CD4-positive, alpha-beta T cell (primary cell): ENCODE results near the gene GIT1. TPM values are rescaled to one million over a fixed set of nuclear protein-coding genes. Genes with fewer than 3 reads are reported as not detected.

Source experiments
- ATAC-seq: fragments of 200-7000 bp; cut with Tn5 transposase; one replicate; pipeline ENCODE4 v1.10.0; 2022; ENCODE audit warnings: mild to moderate bottlenecking; ENCODE audit not compliant: poor library complexity
- CTCF ChIA-PET: fragments of 350-600 bp; sonication (Branson Sonifier 250); formaldehyde crosslinking; loops from one replicate; lab custom pipeline; 2021; ENCODE audit warnings: antibody characterized with exemption, inconsistent platforms; lab: Charles Lee
- POLR2A ChIA-PET: fragments of 350-600 bp; sonication (Branson Sonifier 250); formaldehyde crosslinking; loops from one replicate; lab custom pipeline; 2021; ENCODE audit warnings: antibody characterized with exemption, inconsistent platforms; lab: Charles Lee
- DNase-seq, 14 experiments: peaks; one replicate each; pipeline ENCODE4 v3.0.0-alpha.2; 2013 to 2020; ENCODE audit warnings: mixed read lengths in 2 of 14
- H3K27ac ChIP-seq, 2 donors: one replicate each; pipeline versions ENCODE4 v1.5.1 to v1.7.0; 2013; ENCODE audit warnings: low read length in 2 of 2, low read depth in 1 of 2, mild to moderate bottlenecking in 1 of 2
- H3K27me3 ChIP-seq, 2 experiments: 1 replicate in 1 of 2; 2 replicates in 1 of 2; pipeline versions ENCODE4 v1.6.1 to v1.7.0; 2013; ENCODE audit warnings: low read length in 2 of 2, control low read depth in 1 of 2, mild to moderate bottlenecking in 1 of 2, moderate library complexity in 1 of 2; ENCODE audit not compliant: insufficient read depth in 2 of 2, control insufficient read depth in 1 of 2
- H3K36me3 ChIP-seq: one replicate; pipeline ENCODE4 v1.6.1; 2013; ENCODE audit warnings: low read length, control low read depth; ENCODE audit not compliant: insufficient read depth
- H3K4me1 ChIP-seq: one replicate; pipeline ENCODE4 v1.6.1; 2013; ENCODE audit warnings: low read length, control low read depth; ENCODE audit not compliant: insufficient read depth
- H3K4me3 ChIP-seq: one replicate; pipeline ENCODE4 v1.5.1; 2013; ENCODE audit warnings: mild to moderate bottlenecking, low read length, moderate library complexity
- H3K9me3 ChIP-seq, 2 experiments: 1 replicate in 1 of 2; 2 replicates in 1 of 2; pipeline versions ENCODE4 v1.6.1 to v1.7.0; 2013; ENCODE audit warnings: low read length in 2 of 2, mild to moderate bottlenecking in 2 of 2, control low read depth in 1 of 2, moderate library complexity in 1 of 2; ENCODE audit not compliant: control insufficient read depth in 1 of 2, insufficient read depth in 1 of 2
- H3K27ac Mint-ChIP-seq: one replicate; pipeline ENCODE4 v1.8.0; 2020; ENCODE audit warnings: mixed read lengths
- H3K27me3 Mint-ChIP-seq: one replicate; pipeline ENCODE4 v1.8.0; 2021; ENCODE audit warnings: mixed read lengths
- H3K36me3 Mint-ChIP-seq: one replicate; pipeline ENCODE4 v1.8.0; 2021; ENCODE audit warnings: low read depth, mixed read lengths
- H3K4me1 Mint-ChIP-seq: one replicate; pipeline ENCODE4 v1.8.0; 2021; ENCODE audit warnings: low read depth, mixed read lengths
- H3K4me3 Mint-ChIP-seq: one replicate; pipeline ENCODE4 v1.8.0; 2020; ENCODE audit warnings: mild to moderate bottlenecking, mixed read lengths
- H3K9me3 Mint-ChIP-seq: one replicate; pipeline ENCODE4 v1.8.0; 2020; ENCODE audit warnings: mixed read lengths
- intact Hi-C, 2 experiments: fragments of 100-400 bp; cut with DNase I in 1 of 2; cut with micrococcal nuclease in 1 of 2; formaldehyde crosslinking; loops; one replicate each; pipeline versions ENCODE4 v1.15.1 to v1.9.0; 2023 to 2025; cut with DNase I, micrococcal nuclease
- total RNA-seq, 174 experiments: library from RNA in 2 of 174; stranded (reverse) in 2 of 174; gene quantifications; one replicate each; pipeline ENCODE4 v1.2.3 and lab custom pipeline; 2021 to 2026
- TF ChIP-seq, protein P1 (sequence below): fragments of 200-600 bp; IDR thresholded peaks from one replicate; pipeline ENCODE4 v1.8.0; 2022; ENCODE audit warnings: antibody characterized with exemption, mild to moderate bottlenecking

Gene GIT1
- total RNA-seq, 2 experiments from 2014 or later = 35.8 to 36.7 TPM

DNA sequence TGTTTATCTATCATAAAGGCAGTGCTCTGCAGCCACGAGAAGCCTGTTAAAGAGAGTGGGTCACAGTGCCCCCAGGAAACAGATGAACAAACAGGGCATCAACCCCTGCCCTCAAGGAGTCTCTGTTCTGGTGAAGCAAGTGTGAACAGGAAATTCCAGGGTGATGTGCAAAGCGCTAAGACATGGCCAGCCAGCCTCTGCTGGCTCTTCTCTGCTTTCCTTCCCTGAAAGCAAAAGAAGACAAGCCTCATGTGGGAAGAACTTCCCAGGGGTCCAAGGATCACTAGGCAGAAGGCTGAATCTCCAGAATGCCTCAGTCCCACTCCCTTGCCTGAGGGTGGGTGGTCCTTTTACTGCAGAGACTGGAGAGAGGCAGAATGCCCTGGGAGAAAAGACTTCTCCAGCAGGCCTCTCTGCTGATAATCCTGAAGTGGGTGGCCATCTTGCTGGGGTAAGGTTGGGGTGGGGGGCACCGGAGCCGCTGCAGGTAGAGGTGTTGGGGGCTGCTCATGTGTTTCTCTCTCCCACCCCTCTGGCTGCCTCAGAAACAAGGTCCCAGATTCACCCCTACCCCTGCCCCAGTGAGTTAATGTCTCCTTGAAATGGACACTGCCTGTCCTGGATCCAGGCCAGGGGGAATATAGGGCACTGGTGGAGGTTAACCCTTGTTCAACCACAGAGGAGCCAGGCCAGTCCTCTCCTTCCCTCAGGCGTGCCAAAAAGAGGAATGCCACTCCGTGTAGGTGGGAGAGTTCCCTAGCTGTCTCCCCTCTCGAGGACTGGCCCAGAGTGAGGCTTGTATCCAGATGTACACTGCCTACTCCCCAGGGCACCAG is 5.9 kb upstream of the GIT1 start:
- Mint-ChIP-seq H3K4me1 (peaks cover 29% of the 10 kb centered on the region), H3K36me3 (no peaks in the 10 kb centered on the region), H3K9me3 (no peaks in the 10 kb centered on the region), H3K27ac (no peak overlapping the region), H3K27me3 (no peaks in the 10 kb centered on the region), H3K4me3 (peak overlapping the region; percentile 45)
- ATAC-seq (no peak), DNase-seq (no peak)
- POLR2A ChIA-PET = interaction anchor here (0.6 to 1.0 kb wide), 2 partner anchors 12 to 22 kb away, joined by 3 read pairs; no protein-coding TSS in a partner anchor
- CTCF ChIA-PET = interaction anchor here (1.2 to 4.9 kb wide), 2 partner anchors 21 to 185 kb away, joined by 3 to 96 read pairs; no protein-coding TSS in a partner anchor
- TF ChIP-seq, protein P1, sequence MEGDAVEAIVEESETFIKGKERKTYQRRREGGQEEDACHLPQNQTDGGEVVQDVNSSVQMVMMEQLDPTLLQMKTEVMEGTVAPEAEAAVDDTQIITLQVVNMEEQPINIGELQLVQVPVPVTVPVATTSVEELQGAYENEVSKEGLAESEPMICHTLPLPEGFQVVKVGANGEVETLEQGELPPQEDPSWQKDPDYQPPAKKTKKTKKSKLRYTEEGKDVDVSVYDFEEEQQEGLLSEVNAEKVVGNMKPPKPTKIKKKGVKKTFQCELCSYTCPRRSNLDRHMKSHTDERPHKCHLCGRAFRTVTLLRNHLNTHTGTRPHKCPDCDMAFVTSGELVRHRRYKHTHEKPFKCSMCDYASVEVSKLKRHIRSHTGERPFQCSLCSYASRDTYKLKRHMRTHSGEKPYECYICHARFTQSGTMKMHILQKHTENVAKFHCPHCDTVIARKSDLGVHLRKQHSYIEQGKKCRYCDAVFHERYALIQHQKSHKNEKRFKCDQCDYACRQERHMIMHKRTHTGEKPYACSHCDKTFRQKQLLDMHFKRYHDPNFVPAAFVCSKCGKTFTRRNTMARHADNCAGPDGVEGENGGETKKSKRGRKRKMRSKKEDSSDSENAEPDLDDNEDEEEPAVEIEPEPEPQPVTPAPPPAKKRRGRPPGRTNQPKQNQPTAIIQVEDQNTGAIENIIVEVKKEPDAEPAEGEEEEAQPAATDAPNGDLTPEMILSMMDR = no peak
- no peak overlapping the region for H3K4me3 ChIP-seq
- no peaks in the 10 kb centered on the region for H3K27me3 ChIP-seq
- H3K27ac ChIP-seq = no peak overlapping the region
- intact Hi-C loops = no loop called here
- no peaks in the 10 kb centered on the region for H3K9me3 ChIP-seq
- H3K36me3 ChIP-seq = no peaks in the 10 kb centered on the region
- peaks cover 41% of the 10 kb centered on the region for H3K4me1 ChIP-seq

DNA sequence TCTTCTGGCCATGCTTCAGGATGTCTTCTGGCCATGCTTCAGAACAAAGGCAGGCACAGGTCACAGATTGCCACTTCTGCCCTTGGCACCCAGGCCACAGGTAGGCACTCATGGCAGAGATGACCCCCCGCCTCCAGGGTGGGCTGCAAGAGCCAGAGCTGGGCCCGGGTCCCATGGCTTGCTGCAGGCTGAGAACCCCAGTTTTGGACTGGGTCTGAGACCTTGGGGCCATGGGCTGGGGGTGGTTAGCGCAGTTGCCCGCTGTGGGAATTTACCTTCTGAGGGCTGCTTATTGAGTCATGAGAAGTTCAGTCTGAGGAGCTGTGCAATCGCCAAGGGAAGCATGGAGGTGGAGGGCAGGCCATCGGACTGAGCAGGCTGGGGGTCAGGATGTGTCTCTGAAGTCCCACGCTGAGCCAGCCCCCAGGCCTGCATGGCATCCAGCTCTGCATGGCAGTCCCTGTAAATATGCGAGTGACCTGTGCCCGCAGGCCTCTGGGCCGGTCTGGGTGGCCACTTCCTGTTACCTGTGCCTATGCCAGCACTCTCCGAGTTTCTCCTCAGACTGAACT is 5.2 kb upstream of the GIT1 start:
- Histone ChIP-seq H3K9me3 (no peaks in the 10 kb centered on the region), H3K27ac (no peak overlapping the region), H3K4me1 (peaks cover 48% of the 10 kb centered on the region), H3K36me3 (no peaks in the 10 kb centered on the region), H3K4me3 (no peak overlapping the region), H3K27me3 (no peaks in the 10 kb centered on the region)
- Mint-ChIP-seq H3K9me3 (no peaks in the 10 kb centered on the region), H3K27me3 (no peaks in the 10 kb centered on the region), H3K4me1 (peaks cover 35% of the 10 kb centered on the region), H3K36me3 (no peaks in the 10 kb centered on the region), H3K27ac (no peak overlapping the region), H3K4me3 (peak overlapping the region; percentile 89)
- intact Hi-C loops = loop anchor here in 1 of 2 experiments (1.0 kb wide), 1 partner anchor 17 kb away; no protein-coding TSS in a partner anchor
- ChIA-PET POLR2A (interaction anchor here (0.6 to 1.1 kb wide), 5 partner anchors 12 to 23 kb away, joined by 3 to 4 read pairs (median 3); no protein-coding TSS in a partner anchor), CTCF (interaction anchor here (1.2 to 4.9 kb wide), 4 partner anchors 10 to 185 kb away, joined by 3 to 96 read pairs (median 19); no protein-coding TSS in a partner anchor)
- TF ChIP-seq, protein P1 = no peak
- ATAC-seq = no peak
- DNase-seq = peak in 1 of 14 experiments; percentile 21
